ENCODE data around the gene SGTA.

SGTA gene

DNA sequence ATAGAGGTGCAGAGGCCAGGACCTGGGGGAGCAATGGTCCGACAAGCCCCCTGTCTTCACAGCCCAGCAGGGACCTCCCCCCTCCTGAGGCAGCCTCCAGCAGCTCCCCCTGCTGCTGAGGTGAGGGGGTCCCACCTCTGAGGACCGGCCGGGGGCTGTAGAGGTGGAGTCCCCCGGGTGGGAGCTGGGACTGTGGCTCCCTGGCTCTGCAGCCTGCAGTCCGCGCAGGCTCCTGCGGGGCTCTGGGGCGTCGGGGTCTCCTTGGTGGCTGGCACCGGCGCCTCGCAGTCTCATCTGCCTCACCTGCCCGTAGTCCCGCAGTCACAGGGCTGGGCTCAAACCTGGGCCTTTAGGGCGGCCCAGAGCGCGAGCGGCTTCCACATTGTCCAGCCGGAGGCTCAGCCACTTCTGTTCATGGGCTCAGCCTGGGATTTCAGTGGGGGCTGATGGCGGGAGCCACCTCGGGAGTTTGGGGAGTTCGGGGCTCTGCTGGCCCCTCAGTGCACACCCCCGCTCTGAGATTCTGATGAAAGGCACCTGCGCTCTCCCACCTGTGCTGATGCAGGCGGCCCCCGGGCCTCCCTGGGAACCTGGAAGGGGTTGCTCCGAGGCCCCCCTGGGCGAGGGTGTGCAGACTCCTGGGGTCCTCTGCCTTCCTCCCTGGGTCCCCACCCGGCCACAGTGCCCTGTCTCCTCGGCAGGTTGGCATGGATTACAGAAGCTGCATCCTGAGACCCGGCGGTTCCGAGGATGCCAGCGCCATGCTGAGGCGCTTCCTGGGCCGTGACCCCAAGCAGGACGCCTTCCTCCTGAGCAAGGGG lies 29.6 kb upstream of the SGTA start:
- TF ChIP-seq, protein P1, sequence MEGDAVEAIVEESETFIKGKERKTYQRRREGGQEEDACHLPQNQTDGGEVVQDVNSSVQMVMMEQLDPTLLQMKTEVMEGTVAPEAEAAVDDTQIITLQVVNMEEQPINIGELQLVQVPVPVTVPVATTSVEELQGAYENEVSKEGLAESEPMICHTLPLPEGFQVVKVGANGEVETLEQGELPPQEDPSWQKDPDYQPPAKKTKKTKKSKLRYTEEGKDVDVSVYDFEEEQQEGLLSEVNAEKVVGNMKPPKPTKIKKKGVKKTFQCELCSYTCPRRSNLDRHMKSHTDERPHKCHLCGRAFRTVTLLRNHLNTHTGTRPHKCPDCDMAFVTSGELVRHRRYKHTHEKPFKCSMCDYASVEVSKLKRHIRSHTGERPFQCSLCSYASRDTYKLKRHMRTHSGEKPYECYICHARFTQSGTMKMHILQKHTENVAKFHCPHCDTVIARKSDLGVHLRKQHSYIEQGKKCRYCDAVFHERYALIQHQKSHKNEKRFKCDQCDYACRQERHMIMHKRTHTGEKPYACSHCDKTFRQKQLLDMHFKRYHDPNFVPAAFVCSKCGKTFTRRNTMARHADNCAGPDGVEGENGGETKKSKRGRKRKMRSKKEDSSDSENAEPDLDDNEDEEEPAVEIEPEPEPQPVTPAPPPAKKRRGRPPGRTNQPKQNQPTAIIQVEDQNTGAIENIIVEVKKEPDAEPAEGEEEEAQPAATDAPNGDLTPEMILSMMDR (IDR thresholded peaks at IDR 0.05; ENCODE audit: low read depth, low read length) = no peak

DNA sequence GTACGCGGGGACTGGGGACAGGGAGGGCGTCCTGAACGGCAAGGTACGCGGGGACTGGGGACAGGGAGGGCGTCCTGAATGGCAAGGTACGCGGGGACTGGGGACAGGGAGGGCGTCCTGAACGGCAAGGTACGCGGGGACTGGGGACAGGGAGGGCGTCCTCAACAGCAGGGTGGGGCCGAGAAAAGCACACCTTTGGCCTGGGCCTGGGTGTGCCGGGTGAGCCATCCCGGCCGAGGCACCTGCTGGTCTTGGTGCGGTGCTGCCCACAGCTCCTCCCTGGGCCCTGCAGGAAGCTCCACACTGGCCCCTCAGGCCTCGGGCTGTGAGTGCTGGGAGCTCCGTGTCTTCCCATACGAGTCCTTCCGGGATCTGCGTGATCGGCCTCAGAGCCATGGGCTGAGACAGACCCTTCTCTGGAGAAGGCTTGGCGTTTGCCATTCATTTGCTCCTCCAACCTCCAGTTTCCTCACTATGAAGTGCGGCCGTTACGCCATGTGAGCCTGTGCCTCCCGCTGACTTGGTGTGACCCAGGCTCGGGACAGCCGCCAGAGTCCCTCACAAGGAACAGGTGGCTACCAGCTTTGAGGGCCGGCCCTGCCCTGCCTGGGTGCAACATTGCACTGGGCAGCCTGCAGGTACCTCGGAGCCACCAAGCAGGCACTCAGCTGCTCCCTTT lies 28.8 kb upstream of the SGTA start:
- no peak for DNase-seq (ENCODE audit: extremely low read depth, low read depth)
- TF ChIP-seq, protein P1 (IDR thresholded peaks at IDR 0.05; ENCODE audit: low read depth, low read length) = no peak

More for the DNA sequence above, 29.6 kb upstream of the SGTA start:
- DNase-seq (ENCODE audit: extremely low read depth, low read depth) = no peak

DNA sequence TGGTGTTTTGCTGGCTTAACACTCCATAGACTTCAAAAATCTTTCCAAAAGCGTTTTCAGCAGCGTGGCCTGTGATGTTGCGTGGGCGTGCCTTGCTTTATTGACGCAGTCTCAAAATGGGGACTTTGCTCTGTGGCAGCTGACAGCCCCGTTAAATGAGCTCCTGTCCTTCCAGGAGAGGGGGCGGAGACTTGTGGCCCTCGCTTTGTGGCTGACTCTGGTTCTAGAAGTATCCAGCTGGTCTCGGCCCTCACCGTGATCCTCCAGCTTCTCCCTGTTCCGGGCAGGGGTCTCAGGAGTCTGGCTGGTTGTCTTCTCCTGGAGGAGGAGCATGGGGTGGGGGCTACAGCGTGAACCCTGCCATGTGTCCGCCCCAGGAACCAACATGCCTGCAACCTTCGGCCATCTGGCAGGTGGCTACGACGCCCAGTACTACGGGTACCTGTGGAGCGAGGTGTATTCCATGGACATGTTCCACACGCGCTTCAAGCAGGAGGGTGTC lies 28.2 kb upstream of the SGTA start:
- no peak for DNase-seq (ENCODE audit: extremely low read depth, low read depth)
- TF ChIP-seq, protein P1 (IDR thresholded peaks at IDR 0.05; ENCODE audit: low read depth, low read length) = no peak

DNA sequence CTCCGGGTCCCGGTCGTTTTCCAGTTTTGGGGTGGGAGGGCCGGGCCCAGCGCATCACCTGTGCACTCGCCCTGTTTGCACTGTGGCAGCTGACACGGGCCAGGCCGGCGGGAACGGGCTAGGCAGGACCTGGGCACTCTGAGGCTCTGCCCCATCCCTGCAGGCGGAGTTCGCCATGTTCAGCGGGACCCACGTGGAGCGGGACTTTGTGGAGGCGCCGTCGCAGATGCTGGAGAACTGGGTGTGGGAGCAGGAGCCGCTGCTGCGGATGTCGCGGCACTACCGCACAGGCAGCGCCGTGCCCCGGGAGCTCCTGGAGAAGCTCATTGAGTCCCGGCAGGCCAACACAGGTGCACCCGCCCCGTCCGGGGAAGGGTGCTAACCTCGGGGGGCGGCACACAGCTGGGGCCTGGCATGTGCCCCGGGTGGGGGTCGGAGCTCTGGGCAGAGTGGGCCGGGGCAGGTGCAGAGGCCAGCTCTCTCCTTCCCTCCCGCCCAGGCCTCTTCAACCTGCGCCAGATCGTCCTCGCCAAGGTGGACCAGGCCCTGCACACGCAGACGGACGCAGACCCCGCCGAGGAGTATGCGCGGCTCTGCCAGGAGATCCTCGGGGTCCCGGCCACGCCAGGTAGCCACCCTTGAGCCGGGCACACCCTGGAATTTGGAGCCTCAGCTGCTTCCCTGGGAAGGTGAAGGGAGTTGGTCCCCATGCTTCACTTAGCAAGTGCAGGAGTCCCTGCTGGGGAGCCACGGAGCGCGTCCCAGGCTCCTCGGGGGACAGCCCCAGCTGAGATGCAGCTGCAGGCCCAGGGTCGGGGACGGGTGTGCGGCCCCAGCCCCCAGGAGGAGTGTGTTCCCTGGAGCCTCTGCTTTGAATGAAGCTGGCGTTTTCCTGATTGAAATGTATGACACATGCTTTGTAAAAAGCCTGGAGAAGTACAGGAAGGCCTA lies 27.3 kb upstream of the SGTA start:
- DNase-seq (ENCODE audit: extremely low read depth, low read depth) = no peak
- TF ChIP-seq, protein P1 (IDR thresholded peaks at IDR 0.05; ENCODE audit: low read depth, low read length) = no peak

DNA sequence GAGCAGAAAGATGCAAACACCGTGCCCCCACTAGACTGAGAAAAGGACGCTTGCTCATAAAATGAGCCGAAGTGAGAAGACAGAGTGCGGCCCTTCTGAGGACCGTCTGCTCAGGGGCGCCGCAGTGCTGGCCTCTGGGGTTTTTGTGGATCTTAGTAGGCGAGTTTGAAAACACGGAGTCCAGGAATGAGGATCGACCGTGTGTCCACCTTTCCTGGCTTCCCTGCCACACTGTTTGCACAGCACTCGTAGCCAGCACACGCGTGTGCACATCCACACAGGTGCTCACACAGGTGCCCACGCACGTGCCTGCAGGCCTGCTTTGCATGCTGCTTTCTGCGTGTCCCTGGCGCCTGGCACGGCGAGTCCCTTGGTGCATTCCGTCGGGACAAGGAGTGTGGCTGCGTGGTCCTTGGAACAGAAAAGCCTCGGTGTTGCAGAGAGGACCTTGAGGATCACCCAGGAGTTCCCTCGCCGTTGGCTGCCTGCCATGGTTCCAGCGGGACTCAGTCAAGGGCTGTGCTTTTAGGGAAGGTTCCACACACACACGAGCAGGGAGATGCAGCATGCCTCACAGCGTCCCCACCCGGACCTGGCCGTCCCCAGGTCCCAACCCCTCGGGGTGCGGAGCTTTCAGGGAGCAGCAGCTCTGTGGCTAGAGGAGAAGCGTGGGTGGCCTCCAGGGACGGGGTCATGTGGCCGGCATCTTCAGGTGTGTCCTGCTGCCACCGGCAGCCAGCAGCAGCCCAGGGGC lies 26.5 kb upstream of the SGTA start:
- TF ChIP-seq, protein P1 (IDR thresholded peaks at IDR 0.05; ENCODE audit: low read depth, low read length) = no peak
- DNase-seq (ENCODE audit: extremely low read depth, low read depth) = no peak

DNA sequence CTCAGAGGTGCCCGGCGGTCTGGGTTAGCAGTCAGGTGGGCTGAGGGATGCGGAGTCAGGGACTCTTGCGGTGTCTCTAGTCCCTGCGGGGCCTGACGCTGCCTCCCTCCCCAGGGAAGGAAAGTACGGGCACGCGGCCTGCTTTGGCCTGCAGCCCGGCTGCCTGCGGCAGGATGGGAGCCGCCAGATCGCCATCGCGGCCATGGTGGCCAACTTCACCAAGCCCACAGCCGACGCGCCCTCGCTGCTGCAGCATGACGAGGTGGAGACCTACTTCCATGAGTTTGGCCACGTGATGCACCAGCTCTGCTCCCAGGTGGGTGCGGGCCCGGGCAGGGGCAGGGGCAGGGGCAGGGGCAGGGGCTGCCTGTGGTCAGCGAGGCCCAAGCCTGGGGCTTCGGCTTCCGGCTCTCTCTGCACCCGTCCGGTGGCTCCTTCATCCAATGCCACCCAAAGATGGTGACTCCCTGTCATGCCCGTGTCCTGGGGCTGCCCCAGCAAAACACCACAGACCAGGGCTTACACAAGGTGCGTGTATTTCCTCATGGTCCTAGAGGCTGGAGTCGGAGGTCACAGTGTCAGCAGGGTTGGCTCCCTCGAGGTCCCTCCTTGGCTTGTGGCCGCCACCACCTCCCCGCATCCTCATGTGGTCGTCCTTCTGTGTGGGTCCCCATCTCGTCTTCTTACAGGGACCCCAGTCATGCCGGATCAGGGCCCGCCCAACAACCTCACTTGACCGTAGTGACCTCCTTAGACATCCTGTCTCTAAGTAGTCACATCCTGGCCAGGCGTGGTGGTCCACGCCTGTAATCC lies 25.3 kb upstream of the SGTA start:
- no peak for DNase-seq (ENCODE audit: extremely low read depth, low read depth)
- TF ChIP-seq, protein P1 (IDR thresholded peaks at IDR 0.05; ENCODE audit: low read depth, low read length) = no peak

Data from AG09319 (cell line).